Measurements from ENCODE around the gene VRK3.

The VRK3 gene

DNA sequence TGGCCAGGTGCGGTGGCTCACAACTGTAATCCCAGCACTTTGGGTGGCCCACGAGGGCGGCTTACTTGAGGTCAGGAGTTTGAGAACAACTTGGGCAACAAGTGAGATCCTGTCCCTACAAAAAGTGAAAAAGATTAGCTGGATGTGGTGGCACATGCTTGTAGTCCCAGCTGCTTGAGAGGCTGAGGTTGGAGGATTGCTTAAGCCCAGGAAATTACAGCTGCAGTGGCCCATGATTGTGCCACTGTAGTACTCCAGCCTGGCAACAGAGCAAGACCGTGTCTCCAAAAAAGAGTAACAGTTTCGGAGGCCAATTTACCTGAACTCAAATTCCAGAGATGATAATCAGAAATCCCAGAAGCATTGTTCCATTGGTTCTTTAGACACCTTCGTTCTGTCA lies 5.1 kb upstream of the VRK3 start:
- DNase-seq, result no peak

GRCh38 chr19:50026550-50026906 lies 1.4 kb upstream of the VRK3 start:
- no peak for DNase-seq

DNA sequence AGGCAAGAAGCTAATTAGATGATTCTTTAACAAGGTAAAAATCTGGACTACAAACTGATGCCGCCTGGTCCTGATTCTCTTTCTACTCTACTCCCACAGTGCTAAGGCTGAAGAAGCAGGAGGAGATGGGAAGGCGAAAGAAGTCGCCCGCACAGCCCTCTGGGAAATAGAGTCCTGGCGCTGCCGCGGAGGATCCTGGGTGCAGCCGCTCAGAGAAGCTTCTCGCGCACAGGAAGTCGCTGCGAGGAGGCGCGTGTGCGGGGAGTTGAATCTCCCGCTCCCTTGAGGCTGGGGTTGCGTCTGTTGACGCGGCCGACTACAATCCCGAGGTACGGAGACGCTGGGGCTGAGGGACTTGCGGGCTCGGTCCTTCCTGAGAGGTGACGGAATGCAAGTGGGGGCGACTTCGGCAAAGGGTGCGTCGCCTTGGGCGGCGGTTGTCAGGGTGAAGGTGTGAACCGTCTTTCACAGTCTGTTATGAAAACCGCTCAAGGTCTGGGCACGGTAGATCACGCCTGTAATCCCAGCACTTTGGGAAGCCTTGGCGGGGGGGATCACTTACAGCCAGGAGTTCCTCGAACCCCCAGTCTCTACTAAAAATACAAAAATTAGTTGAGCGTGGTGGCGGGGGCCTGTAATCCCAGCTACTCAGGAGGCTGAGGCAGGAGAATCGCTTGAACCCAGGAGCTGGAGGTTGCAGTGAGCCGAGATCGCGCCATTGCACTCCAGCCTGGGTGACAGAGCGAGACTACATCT lies 800 bp upstream of the VRK3 start, which contains the start of gene ZNF473:
TSS of gene ZNF473 (plus strand) at position 212 of the 756 bp plus-strand sequence. CDS start 5,078 bp downstream, outside the sequence.
- peak; percentile 97 for DNase-seq

DNA sequence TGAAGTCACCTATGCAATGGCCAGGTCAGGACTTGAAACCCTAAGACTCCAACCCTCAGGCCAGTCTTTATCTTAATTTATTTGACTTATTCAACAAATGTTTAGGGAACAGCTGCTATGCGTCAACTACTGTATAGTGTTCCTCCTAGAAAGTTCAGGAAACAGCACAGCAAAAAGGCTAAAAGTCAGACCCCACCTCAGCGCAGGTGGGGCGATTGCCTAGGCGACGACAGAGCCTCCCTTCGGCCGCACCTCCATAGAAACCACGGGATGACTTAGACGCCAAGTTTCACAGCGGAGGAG lies 502 bp downstream of the VRK3 start:
- DNase-seq, result no peak

GRCh38 chr19:50022823-50023222 lies 2.3 kb downstream of the VRK3 start:
- no peak for DNase-seq

- DNase-seq, result no peak
Observed at GRCh38 chr19:50020481-50020880, 4.7 kb downstream of the VRK3 start.

DNA sequence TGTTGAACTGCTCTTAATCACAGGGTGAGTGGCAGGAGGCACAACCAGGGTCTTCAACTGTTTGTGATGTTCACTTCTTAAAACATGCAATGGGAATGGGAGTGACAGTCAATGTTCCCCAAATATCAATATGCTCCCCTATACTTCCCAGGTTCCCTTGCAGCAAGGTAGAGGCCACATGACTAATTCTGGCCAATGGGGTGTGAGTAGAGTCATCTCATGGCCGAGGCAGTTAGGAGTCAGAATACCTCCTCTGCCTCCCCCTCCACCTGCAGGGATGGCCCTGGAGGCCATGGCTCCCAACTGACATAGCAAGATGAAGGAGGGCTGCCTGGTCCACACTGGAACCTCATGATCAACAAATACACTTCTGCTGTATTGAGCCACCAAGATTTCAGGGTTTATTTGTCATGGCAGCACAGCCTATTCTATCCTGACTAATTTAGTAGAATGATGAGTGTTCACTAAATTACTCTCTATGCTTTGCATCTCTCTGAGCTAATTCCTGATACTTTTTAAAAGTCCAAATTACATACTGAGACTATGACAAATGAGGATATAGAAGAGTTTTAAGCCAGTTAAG lies 8.9 kb downstream of the VRK3 start:
- no peak for DNase-seq

DNA sequence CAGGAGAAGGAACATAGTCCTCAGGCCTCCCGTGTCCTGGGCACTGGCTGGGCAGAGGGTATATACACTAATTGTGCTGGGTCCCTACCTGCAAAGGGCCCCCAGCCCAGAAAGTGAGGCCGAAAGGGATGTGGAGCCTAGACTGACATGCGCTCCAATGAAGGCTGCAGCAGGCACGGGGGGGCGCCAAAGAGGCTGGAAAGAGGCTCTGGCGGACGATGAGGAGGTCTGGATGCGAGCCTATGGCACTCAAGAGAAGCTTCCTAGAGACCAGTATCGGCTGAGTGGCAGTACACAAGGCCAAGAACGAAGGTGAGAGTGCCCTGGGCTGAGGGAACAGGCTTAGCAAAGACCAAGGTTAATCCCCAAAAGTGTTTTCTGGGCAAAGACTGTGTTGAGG lies 16.6 kb downstream of the VRK3 start:
- no peak for DNase-seq

DNA sequence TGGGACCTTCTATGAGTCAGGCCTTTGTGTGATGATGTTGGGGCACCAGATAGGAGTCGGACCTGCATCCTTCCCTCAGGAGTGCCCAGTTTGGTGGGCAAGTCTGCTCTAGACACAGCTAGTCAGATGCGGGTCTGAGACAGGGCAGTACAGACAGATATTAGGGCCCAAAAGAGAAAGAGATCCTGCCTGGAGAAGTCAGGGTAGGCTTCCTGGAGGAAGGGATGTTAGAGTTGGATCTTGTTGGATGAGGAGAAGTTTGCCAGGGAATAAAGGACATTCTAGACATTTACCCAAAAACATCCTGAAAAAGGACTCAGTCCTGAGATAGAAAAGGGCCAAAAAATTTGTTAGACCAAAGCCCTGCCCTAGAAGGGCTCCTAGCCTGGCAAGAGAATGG lies 17.2 kb downstream of the VRK3 start:
- DNase-seq, result no peak

DNA sequence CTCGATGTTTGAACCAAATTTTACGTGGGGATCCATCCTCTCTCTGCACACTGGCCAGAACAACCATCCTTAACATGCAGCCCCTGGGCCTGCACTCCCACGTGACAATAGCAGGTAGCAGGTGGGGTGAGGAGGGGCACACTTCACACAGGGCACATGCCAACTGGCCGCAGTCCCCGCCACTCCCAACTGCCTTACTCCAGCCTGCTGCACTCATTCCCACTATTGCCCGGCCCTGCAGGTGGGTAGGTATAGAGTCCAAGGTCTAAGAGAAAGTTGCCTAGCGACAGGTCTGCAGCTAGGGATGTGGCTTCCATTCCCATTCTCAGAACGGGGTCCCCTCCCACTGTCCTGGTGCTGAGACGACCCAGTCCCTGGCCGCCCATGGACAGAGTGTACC lies 18.0 kb downstream of the VRK3 start:
- no peak for DNase-seq

GRCh38 chr19:50005428-50005827 lies 19.7 kb downstream of the VRK3 start:
- no peak for DNase-seq

GRCh38 chr19:50003810-50004419 lies 21.3 kb downstream of the VRK3 start:
- peak; percentile 70 for DNase-seq

DNA sequence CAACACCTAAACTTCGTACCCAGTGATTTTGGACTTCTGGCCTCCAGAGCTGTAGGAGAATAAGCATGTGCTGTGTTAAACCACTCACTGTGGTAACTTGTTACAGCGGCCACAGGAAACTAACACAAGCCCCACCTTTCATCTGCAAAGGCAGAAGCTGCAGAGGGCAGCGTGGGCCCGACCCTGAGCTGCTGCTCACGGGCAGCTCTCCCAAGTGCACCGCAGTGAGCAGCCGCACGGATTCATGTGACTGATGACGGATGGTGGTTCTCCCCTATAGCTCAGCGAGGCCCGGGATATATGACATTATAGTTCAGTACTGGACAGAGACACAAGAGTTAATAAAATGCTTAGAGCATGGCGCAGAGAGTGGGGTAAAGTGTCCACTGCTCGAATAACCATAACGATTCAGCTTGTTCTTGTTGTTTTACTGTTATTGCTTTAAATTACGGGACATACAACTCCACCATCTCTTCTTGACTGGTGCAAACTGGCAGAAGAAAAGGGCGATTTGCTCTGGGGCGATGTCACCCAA lies 21.9 kb downstream of the VRK3 start:
- DNase-seq, result no peak

DNA sequence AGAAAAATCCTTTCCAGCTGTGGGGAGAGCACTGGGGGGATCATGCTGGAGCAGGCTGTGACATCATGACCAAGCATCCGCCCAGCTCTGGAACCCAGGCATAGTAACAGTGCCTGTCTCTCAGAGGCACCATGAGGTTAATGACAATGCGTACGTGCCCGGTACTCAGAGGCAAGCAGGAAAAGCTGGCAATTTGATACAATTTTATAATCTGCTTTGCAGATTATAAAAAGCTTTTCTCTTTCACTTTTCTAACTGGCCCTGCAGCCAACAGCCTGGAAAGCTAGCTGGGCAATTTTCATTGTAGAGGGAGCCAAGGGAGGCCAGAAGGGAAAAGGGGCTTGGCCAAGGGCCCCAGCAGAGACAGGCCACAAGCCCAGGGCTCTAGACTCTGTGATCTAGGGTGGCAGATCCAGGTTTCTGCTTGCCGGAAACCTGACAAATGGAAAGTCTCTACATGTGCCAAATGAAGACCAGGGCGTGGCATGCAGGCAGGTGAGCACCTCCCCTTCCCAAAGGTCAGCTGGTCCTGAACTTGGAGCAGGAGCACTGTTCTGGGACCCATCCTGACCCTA lies 22.7 kb downstream of the VRK3 start:
- no peak for DNase-seq

GRCh38 chr19:50001775-50002174 lies 23.4 kb downstream of the VRK3 start:
- no peak for DNase-seq

DNA sequence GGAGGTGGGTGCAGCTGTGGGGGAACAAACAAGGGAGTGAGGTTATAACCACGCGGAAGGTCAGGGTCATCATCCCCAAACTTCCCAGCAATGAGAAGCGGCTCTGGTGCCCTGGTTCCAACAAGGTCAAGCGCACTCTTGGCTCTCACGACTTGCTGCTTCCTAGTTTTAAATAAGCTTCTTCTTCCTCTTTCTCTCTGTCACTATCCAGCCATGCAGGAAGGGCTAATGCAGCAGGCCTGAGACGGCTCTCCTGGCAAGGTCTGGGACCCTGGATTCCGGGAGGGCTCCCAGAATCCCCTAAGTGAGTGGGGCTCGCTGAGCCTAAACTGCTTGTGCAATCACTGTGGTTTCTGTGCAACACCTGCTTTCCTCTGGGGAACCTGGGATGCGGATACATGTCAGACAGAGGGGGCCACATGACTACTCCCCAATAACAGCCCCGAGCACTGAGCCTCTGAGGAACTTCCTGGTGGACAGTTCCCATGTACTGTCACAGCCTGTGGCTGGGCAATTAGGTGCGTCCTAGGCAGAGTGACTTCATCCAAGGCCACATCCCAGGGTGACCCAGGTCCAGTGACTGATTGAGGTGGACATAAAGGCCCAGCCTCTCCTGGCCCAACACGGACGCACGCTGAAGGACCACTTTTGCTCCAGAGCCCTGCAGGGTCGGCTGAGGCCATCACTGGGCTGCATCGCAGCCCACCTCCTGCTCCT lies 24.2 kb downstream of the VRK3 start:
- DNase-seq, result no peak

DNA sequence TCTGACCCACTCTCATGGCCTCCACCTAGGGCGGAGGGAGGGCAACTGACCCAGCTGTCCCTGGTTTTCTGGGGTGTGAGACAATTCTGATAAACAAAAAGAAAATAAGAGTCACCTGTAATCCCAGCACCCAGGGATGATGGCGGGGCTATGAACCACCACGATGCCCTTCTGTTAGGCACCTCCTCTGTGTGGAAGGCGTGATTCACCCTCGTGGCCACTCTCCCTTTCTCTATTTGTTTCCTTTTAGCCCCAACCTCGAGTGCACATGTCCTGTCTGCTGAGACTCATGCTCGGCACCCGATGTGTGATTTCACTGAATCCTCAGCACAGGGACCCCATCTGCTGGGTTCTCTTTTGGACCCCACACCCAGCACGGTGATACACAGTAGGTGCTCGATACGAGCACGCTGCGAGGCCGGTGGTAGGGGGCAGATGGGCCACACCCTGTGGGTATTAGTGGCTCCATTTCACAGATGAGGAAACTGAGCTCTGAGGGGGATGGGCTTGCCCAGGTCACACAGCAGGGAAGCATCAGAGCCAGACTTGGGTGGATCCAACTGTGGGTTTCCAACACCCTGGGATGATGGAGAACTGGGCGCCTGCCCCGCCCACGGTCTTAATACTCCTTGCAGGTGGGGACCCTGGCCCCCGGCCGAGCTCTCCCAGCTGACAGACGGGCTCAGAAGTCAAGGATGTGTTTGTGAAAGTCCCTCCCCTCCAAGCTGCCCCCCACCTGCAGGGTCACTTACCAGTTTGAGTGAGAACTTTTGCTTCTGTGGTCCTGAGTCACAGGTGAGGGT lies 24.9 kb downstream of the VRK3 start:
- no peak for DNase-seq

DNA sequence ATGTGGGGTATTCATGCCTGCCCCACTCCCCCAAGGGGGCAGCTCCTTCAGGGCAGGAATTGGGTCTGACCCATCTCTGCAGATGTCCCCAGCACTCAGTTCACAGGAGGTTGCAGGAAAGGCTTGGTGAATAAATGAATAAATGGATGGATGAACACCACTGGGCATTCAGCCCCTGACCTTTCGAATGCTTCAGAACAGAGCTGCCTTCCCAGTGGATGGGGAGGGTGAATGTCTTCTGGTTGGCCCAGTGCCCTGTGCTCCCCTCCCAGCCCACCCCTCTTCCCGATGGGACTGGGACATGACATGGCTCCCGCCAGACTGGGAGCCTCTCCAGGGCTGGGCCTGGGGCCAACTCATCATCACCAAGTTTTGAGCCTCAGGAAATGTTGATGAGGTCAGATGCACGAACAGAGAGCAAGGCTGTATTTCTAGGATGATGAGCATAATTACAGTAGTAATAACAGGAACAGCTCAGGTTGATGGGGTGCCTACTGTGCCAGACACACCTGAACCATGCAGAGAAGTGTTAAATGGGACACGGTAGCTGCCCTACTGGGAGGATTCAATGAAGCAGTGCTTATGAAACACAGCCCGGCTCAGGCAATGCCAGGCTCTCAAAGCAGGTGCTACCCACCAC lies 25.7 kb downstream of the VRK3 start:
- DNase-seq, result no peak

DNA sequence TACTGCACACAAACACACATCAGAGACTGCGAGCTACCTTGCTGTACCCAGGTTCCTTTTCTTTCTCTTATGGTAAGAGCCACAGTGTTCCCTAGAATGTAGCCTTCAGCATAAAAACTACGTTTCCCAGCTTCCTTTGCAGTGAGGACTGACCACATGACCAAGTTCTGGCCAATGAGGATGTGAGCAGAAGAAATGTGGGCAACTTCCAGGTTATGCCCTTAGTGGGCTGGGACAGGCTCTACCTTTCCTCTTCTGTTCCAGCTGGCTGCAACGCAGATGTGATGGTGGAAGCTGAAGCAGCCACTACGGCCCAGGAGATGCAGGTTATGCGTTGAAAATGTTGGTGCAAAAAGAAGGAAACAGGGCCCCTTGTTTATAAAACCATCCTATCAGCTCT lies 27.5 kb downstream of the VRK3 start:
- no peak for DNase-seq

DNA sequence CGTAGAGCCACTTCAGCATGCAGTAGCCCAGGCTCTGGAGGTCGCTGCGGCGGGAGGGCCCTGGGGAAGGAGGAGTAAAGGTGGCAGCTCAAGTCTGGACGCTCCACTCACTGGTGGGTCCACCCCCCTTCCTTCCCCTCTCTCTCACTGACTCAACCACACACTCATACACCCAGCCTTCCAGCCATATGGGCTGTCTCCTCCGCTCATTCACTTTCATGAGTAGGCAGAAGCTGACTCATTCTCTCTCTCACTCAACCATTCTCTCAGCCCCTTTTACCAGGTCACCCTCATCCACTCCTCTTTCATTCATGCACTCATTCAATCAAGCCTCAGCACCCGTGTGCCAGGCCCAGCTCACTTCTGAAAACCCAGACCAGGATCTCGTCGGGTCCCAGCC lies 36.7 kb downstream of the VRK3 start:
- DNase-seq, result no peak

- DNase-seq, result no peak
Observed at GRCh38 chr19:49988007-49988406, 37.2 kb downstream of the VRK3 start.

- peak; percentile 86 for DNase-seq
Observed at GRCh38 chr19:49987159-49987698, 37.9 kb downstream of the VRK3 start.
